Breast epithelium (tissue), 3 donors: ENCODE data around the gene PRKN.

Experiments
- CTCF ChIP-seq, 3 donors: fragments of 450-650 bp; IDR thresholded peaks; one replicate each; pipeline ENCODE4 v1.5.1; 2016 to 2017; ENCODE audit warnings: antibody characterized with exemption in 3 of 3, mild to moderate bottlenecking in 3 of 3, moderate library complexity in 3 of 3
- POLR2AphosphoS5 ChIP-seq, 3 donors: sonication (generic); formaldehyde crosslinking; IDR thresholded peaks; one replicate each; pipeline ENCODE4 v1.6.1; 2017; ENCODE audit warnings: antibody characterized with exemption in 3 of 3

- TF ChIP-seq CTCF (IDR thresholded peaks at IDR 0.05) (no peak), POLR2AphosphoS5 (IDR thresholded peaks at IDR 0.05) (no peak)
These were observed 1364.3 kb downstream of the PRKN start for GRCh38 chr6:161363286-161363685.
